Mucosa of rectum (tissue), 2 donors: Measurements from ENCODE around the gene CEP350.

Experiments
- H3K27ac ChIP-seq, 2 donors: one replicate each; pipeline ENCODE4 v1.7.0; 2013; ENCODE audit warnings: inconsistent platforms in 2 of 2, low read depth in 2 of 2, low read length in 2 of 2
- H3K27me3 ChIP-seq, 2 donors: one replicate each; pipeline ENCODE4 v1.7.0; 2013; ENCODE audit warnings: low read length in 2 of 2; ENCODE audit not compliant: control insufficient read depth in 2 of 2, insufficient read depth in 2 of 2
- H3K36me3 ChIP-seq, 2 donors: one replicate each; pipeline ENCODE4 v1.7.0; 2013; ENCODE audit warnings: low read length in 2 of 2; ENCODE audit not compliant: control insufficient read depth in 2 of 2, insufficient read depth in 2 of 2
- H3K4me1 ChIP-seq, 2 donors: one replicate each; pipeline ENCODE4 v1.7.0; 2013; ENCODE audit warnings: low read length in 2 of 2, mild to moderate bottlenecking in 1 of 2; ENCODE audit not compliant: control insufficient read depth in 2 of 2, insufficient read depth in 2 of 2
- H3K4me3 ChIP-seq, 2 donors: one replicate each; pipeline ENCODE4 v1.7.0; 2013; ENCODE audit warnings: low read length in 2 of 2
- H3K9ac ChIP-seq, 2 donors: one replicate each; pipeline ENCODE4 v1.7.0; 2013; ENCODE audit warnings: low read length in 2 of 2, low read depth in 1 of 2, mild to moderate bottlenecking in 1 of 2
- H3K9me3 ChIP-seq, 2 donors: one replicate each; pipeline ENCODE4 v1.7.0; 2013; ENCODE audit warnings: low read length in 2 of 2; ENCODE audit not compliant: control insufficient read depth in 2 of 2
- donor health status: healthy.
- donor health status: Normal muscosa, but diverticular disease.

CEP350 gene

GRCh38 chr1:179968284-179968993 lies 13.8 kb downstream of the CEP350 start:
- H3K9me3 ChIP-seq = peaks cover 0 to 3% of the 10 kb centered on the region in 2 donors
- H3K9ac ChIP-seq = no peak overlapping the region
- peaks cover 0 to 7% of the 10 kb centered on the region in 2 donors for H3K4me1 ChIP-seq
- H3K27ac ChIP-seq = no peak overlapping the region
- H3K4me3 ChIP-seq = no peak overlapping the region
- no peaks in the 10 kb centered on the region for H3K27me3 ChIP-seq
- peaks cover 6 to 8% of the 10 kb centered on the region in 2 donors for H3K36me3 ChIP-seq

- Histone ChIP-seq H3K9ac (no peak overlapping the region), H3K4me1 (peaks cover 0 to 7% of the 10 kb centered on the region in 2 donors), H3K27me3 (no peaks in the 10 kb centered on the region), H3K27ac (no peak overlapping the region), H3K36me3 (peaks cover 6 to 8% of the 10 kb centered on the region in 2 donors), H3K9me3 (peaks cover 0 to 3% of the 10 kb centered on the region in 2 donors), H3K4me3 (no peak overlapping the region)
Observed at GRCh38 chr1:179968994-179969919, 14.6 kb downstream of the CEP350 start.

DNA sequence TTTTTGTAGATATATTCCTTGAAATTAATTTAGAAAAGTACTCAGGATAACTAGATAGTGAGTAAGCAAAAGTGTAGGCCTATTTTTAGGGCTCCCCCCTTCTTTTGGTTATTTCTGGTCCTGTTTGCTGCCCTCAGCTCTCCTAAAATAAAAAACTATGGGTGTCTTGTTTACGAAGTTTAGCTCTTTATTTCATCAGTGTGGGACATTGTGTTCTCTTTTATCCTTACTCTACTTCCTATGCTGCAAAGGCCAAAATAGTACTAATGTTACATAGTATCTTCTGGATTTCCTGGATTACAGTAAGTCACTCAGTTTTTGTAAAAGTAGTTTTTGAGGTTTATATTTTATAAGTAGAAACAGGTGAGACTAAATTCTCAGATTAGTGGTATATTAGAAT lies 15.4 kb downstream of the CEP350 start:
- peak overlapping the region in 1 of 2 donors; percentile 20 for H3K27ac ChIP-seq
- H3K9me3 ChIP-seq = peaks cover 0 to 3% of the 10 kb centered on the region in 2 donors
- H3K27me3 ChIP-seq = no peaks in the 10 kb centered on the region
- H3K36me3 ChIP-seq = peaks cover 6 to 8% of the 10 kb centered on the region in 2 donors
- H3K4me3 ChIP-seq = no peak overlapping the region
- no peak overlapping the region for H3K9ac ChIP-seq
- peaks cover 0 to 11% of the 10 kb centered on the region in 2 donors for H3K4me1 ChIP-seq

- no peak overlapping the region for H3K4me3 ChIP-seq
- no peak overlapping the region for H3K9ac ChIP-seq
- no peak overlapping the region for H3K27ac ChIP-seq
- H3K4me1 ChIP-seq = peaks cover 0 to 11% of the 10 kb centered on the region in 2 donors
- peaks cover 6 to 8% of the 10 kb centered on the region in 2 donors for H3K36me3 ChIP-seq
- no peaks in the 10 kb centered on the region for H3K9me3 ChIP-seq
- H3K27me3 ChIP-seq = no peaks in the 10 kb centered on the region
Observed at GRCh38 chr1:179971563-179972496, 17.2 kb downstream of the CEP350 start.

- no peak overlapping the region for H3K27ac ChIP-seq
- no peak overlapping the region for H3K4me3 ChIP-seq
- peaks cover 6 to 8% of the 10 kb centered on the region in 2 donors for H3K36me3 ChIP-seq
- H3K9ac ChIP-seq = no peak overlapping the region
- H3K27me3 ChIP-seq = no peaks in the 10 kb centered on the region
- H3K4me1 ChIP-seq = peaks cover 0 to 11% of the 10 kb centered on the region in 2 donors
- H3K9me3 ChIP-seq = no peaks in the 10 kb centered on the region
Observed at GRCh38 chr1:179973198-179974110, 18.8 kb downstream of the CEP350 start.

- H3K27ac ChIP-seq = no peak overlapping the region
- H3K36me3 ChIP-seq = no peaks in the 10 kb centered on the region
- peaks cover 0 to 5% of the 10 kb centered on the region in 2 donors for H3K4me1 ChIP-seq
- H3K27me3 ChIP-seq = no peaks in the 10 kb centered on the region
- no peaks in the 10 kb centered on the region for H3K9me3 ChIP-seq
- no peak overlapping the region for H3K4me3 ChIP-seq
- H3K9ac ChIP-seq = no peak overlapping the region
Observed at GRCh38 chr1:179976970-179977651, 22.5 kb downstream of the CEP350 start.

- Histone ChIP-seq H3K27ac (no peak overlapping the region), H3K4me3 (no peak overlapping the region), H3K4me1 (peaks cover 0 to 4% of the 10 kb centered on the region in 2 donors), H3K27me3 (no peaks in the 10 kb centered on the region), H3K36me3 (no peaks in the 10 kb centered on the region), H3K9ac (no peak overlapping the region), H3K9me3 (no peaks in the 10 kb centered on the region)
Observed at GRCh38 chr1:179978199-179979079, 23.8 kb downstream of the CEP350 start.

DNA sequence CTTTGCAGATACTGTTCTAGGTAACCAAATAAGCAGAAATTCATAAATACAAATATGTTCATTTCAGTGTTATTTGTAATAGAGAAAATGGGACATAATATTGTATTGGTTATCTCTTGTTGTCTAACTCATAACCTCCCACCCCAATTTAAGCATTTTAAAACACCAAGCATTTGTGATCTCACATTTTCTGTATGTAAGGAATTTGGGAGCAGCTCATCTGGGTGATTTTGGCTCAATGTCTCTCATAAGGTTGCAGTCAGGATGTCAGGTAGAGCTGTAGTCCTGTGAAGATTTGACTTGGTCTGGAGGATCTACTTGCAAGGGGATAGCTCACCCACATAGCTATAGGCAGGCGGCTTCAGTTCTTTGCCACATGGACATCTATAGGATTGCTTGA lies 29.5 kb downstream of the CEP350 start:
- peaks cover 6 to 9% of the 10 kb centered on the region in 2 donors for H3K36me3 ChIP-seq
- no peak overlapping the region for H3K27ac ChIP-seq
- no peaks in the 10 kb centered on the region for H3K27me3 ChIP-seq
- no peaks in the 10 kb centered on the region for H3K4me1 ChIP-seq
- no peak overlapping the region for H3K4me3 ChIP-seq
- H3K9ac ChIP-seq = no peak overlapping the region
- H3K9me3 ChIP-seq = no peaks in the 10 kb centered on the region
